Heart left ventricle (tissue), 16 donors: ENCODE results near the gene APLF. TPM values are rescaled to one million over a fixed set of nuclear protein-coding genes. Genes with fewer than 3 reads are reported as not detected.

Source experiments
- ATAC-seq, 4 donors: fragments of 200-7000 bp; cut with Tn5 transposase; one replicate each; pipeline ENCODE4 v1.9.1; 2020 to 2022; ENCODE audit warnings: moderate library complexity in 4 of 4, mild to moderate bottlenecking in 3 of 4, moderate number of reproducible peaks in 1 of 4
- DNase-seq, 5 donors: peaks; one replicate each; pipeline ENCODE4 v3.0.0-alpha.2; 2020
- H3K27ac ChIP-seq, 12 donors: fragments of 200-600 bp; sonication (generic) in 4 of 12; one replicate each; pipeline versions ENCODE4 v1.5.0 to v1.8.0; 2016 to 2022; ENCODE audit warnings: mild to moderate bottlenecking in 2 of 12
- H3K27me3 ChIP-seq, 9 donors: fragments of 200-600 bp; sonication (generic) in 2 of 9; one replicate each; pipeline versions ENCODE4 v1.5.1 to v1.8.0; 2016 to 2022; ENCODE audit warnings: mild to moderate bottlenecking in 3 of 9
- H3K36me3 ChIP-seq, 9 donors: fragments of 200-600 bp; sonication (generic) in 2 of 9; one replicate each; pipeline versions ENCODE4 v1.5.0 to v1.8.0; 2018 to 2022; ENCODE audit warnings: mild to moderate bottlenecking in 2 of 9
- H3K4me1 ChIP-seq, 12 donors: fragments of 200-600 bp; sonication (generic) in 4 of 12; one replicate each; pipeline versions ENCODE4 v1.5.0 to v1.8.0; 2016 to 2022; ENCODE audit warnings: mild to moderate bottlenecking in 3 of 12
- H3K4me3 ChIP-seq, 12 donors: fragments of 200-600 bp; sonication (generic) in 4 of 12; one replicate each; pipeline versions ENCODE4 v1.5.0 to v1.8.0; 2017 to 2022; ENCODE audit warnings: mild to moderate bottlenecking in 9 of 12, moderate library complexity in 4 of 12
- H3K9me3 ChIP-seq, 12 donors: fragments of 200-600 bp; sonication (generic) in 4 of 12; one replicate each; pipeline versions ENCODE4 v1.5.0 to v1.8.0; 2016 to 2022; ENCODE audit warnings: mild to moderate bottlenecking in 1 of 12
- POLR2A ChIP-seq, 2 donors: fragments of 450-650 bp; IDR thresholded peaks; one replicate each; pipeline ENCODE4 v1.6.1; 2017; ENCODE audit warnings: antibody characterized with exemption in 2 of 2, mild to moderate bottlenecking in 2 of 2, moderate library complexity in 2 of 2
- WGBS, 4 donors: extraction: QIAGEN DNeasy Blood & Tissue Kit in 2 of 4; methylation state at CpG; one replicate each; pipeline versions ENCODE4 v1.1.5 to v1.1.7; 2013 to 2018; 5-methylcytosine and 5-hydroxymethylcytosine counted together
- intact Hi-C, 10 donors: fragments of 100-400 bp; cut with DNase I; formaldehyde crosslinking; loops; one replicate each; pipeline versions ENCODE4 v1.11.1 to v1.14.2; 2022
- polyA plus RNA-seq, 2 donors: library from polyadenylated mRNA; stranded (reverse); fragments of 200-250 nt; gene quantifications; one replicate each; pipeline ENCODE4 v1.2.3, GENCODE V29; 2013
- total RNA-seq, 9 donors: library from RNA; depleted of rRNA in 2 of 9; stranded (reverse); fragments of >200 nt in 2 of 9; fragmentation: NEBNext Ultra II Directional in 3 of 9; extraction: Animal tissue kit (Norgen Biotek cat#: 25700) in 3 of 9; gene quantifications; one replicate each; pipeline versions ENCODE4 v1.1.0 to v1.2.4, GENCODE V29; 2016 to 2023
- TF ChIP-seq, protein P1 (sequence below), 12 donors: fragments of 200-600 bp; sonication (generic) in 4 of 12; IDR thresholded peaks; one replicate each; pipeline versions ENCODE4 v1.5.0 to v1.8.0; 2018 to 2022; ENCODE audit warnings: antibody characterized with exemption in 12 of 12, mild to moderate bottlenecking in 5 of 12
- donor health status: ischemic (EF 13 %, LVEDD 7.1; RV severe dilation, severe dysfunction).
- donor health status: healthy with polysubstance abuse.
- donor health status: DM: no; HTN: yes; CAD: no.
- donor health status: DM: no; HTN: no; CAD: no.
- donor health status: ischemic (EF 25% LVEDD 6.9; RV normal size, moderate dysfunction).
- donor health status: ischemic (EF 25% LVEDD 5.7; RV mildly dilated, moderate dysfunction).
- donor health status: healthy.
- donor health status: DM: yes; HTN: yes; CAD: no.
- donor health status: ischemic (EF 35%, LVEDD 5.7; RV mildly dilated, moderate dysfunction).
- donor health status: nonischemic (EF 11% LVEDD 7.7; RV severe dilation, severe dysfunction).
- donor health status: DM: yes; HTN: yes; CAD: no.
- donor health status: PGD.
- donor health status: ischemic (EF 29% LVEDD 5.4; RV normal size, mild dysfunction).
- donor health status: nonischemic (EF 23%, LVEDD 6.1; RV moderate dilation, normal function).

The APLF gene
- total and polyA plus RNA-seq, 11 donors: 0.64 to 7.9 (median 4.3) TPM

- TF ChIP-seq, protein P1, sequence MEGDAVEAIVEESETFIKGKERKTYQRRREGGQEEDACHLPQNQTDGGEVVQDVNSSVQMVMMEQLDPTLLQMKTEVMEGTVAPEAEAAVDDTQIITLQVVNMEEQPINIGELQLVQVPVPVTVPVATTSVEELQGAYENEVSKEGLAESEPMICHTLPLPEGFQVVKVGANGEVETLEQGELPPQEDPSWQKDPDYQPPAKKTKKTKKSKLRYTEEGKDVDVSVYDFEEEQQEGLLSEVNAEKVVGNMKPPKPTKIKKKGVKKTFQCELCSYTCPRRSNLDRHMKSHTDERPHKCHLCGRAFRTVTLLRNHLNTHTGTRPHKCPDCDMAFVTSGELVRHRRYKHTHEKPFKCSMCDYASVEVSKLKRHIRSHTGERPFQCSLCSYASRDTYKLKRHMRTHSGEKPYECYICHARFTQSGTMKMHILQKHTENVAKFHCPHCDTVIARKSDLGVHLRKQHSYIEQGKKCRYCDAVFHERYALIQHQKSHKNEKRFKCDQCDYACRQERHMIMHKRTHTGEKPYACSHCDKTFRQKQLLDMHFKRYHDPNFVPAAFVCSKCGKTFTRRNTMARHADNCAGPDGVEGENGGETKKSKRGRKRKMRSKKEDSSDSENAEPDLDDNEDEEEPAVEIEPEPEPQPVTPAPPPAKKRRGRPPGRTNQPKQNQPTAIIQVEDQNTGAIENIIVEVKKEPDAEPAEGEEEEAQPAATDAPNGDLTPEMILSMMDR (IDR thresholded peaks at IDR 0.05): no peak
- TF ChIP-seq POLR2A (IDR thresholded peaks at IDR 0.05): no peak
- no peak for DNase-seq
- intact Hi-C loops: no loop called here
- no peaks in the 10 kb centered on the region for H3K27me3 ChIP-seq
- peaks cover 0 to 57% (median 18%) of the 10 kb centered on the region in 12 donors for H3K9me3 ChIP-seq
- H3K4me3 ChIP-seq: no peak overlapping the region
- no peaks in the 10 kb centered on the region for H3K4me1 ChIP-seq
- no peaks in the 10 kb centered on the region for H3K36me3 ChIP-seq
- ATAC-seq: no peak
- no peak overlapping the region for H3K27ac ChIP-seq
- 90 to 98% (median 97%) methylated on average over 1 of the region's 1 CpG for WGBS, 4 donors
Observed at GRCh38 chr2:68603059-68603458, 135.7 kb downstream of the APLF start.

GRCh38 chr2:68604077-68604476 is 136.7 kb downstream of the APLF start:
- intact Hi-C loops: no loop called here
- H3K27ac ChIP-seq: no peak overlapping the region
- DNase-seq (no peak), ATAC-seq (no peak)
- no peak overlapping the region for H3K4me3 ChIP-seq
- TF ChIP-seq, protein P1 (IDR thresholded peaks at IDR 0.05): no peak
- TF ChIP-seq POLR2A (IDR thresholded peaks at IDR 0.05): no peak
- H3K9me3 ChIP-seq: peaks cover 0 to 67% (median 22%) of the 10 kb centered on the region in 12 donors
- H3K4me1 ChIP-seq: no peaks in the 10 kb centered on the region
- WGBS, 4 donors: 89 to 93% (median 90%) methylated on average over 3 of the region's 3 CpGs
- H3K27me3 ChIP-seq: no peaks in the 10 kb centered on the region
- no peaks in the 10 kb centered on the region for H3K36me3 ChIP-seq

DNA sequence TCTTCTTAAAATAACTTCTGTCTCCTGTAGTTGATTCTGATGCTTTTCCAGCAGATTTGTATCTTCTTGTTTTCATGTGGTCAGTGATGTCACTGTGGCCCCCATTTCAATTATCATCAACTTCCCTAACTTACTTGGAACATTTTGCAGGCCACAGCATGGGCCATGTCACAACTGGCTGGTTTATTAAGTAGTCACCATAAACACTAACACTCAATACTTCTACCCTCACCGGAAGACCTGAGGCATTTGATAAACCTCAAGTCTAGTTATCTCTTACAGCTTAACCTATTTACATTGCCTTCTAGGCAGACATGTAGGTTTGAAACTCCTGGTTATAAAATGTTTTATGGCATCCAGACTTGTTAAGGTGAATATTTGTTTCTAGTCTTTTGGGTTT is 138.6 kb downstream of the APLF start:
- Histone ChIP-seq H3K27ac (no peak overlapping the region), H3K9me3 (peaks cover 0 to 69% (median 27%) of the 10 kb centered on the region in 12 donors), H3K27me3 (no peaks in the 10 kb centered on the region), H3K4me1 (no peaks in the 10 kb centered on the region), H3K4me3 (no peak overlapping the region), H3K36me3 (no peaks in the 10 kb centered on the region)
- ATAC-seq: no peak
- DNase-seq: no peak
- intact Hi-C loops: no loop called here
- WGBS, 4 donors: 90 to 93% (median 93%) methylated on average over 1 of the region's 1 CpG
- no peak for TF ChIP-seq POLR2A (IDR thresholded peaks at IDR 0.05)
- TF ChIP-seq, protein P1 (IDR thresholded peaks at IDR 0.05): no peak

DNA sequence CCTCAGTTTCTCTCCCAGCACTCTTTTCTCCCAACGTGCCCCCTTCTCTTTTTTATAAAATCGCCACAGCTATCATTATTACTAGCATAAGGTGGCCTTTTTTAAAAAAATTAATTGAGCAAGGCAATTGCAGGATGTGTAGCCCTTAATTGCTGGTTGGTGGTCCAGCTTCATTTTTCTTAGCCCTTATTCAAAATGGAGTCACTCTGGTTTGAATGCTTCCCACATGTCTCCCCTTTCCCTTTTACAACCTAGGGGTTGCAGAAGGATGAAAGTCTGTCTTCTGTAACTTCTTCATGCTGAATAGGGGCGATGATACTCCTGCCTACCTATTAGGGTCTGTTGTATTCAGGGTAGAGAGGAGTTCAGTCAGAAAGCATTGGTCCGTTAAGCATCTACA is 139.4 kb downstream of the APLF start:
- H3K27me3 ChIP-seq: no peaks in the 10 kb centered on the region
- no peaks in the 10 kb centered on the region for H3K36me3 ChIP-seq
- H3K27ac ChIP-seq: no peak overlapping the region
- 87 to 92% (median 90%) methylated on average over 4 of the region's 4 CpGs for WGBS, 4 donors
- no peak for TF ChIP-seq POLR2A (IDR thresholded peaks at IDR 0.05)
- TF ChIP-seq, protein P1 (IDR thresholded peaks at IDR 0.05): no peak
- H3K4me1 ChIP-seq: no peaks in the 10 kb centered on the region
- intact Hi-C loops: no loop called here
- no peak overlapping the region for H3K4me3 ChIP-seq
- H3K9me3 ChIP-seq: peaks cover 0 to 61% (median 24%) of the 10 kb centered on the region in 12 donors
- ATAC-seq (no peak), DNase-seq (no peak)
